Glutamatergic neuron (in vitro differentiated cells): Measurements from ENCODE around the gene ABLIM1. TPM values are rescaled to one million over a fixed set of nuclear protein-coding genes. Genes with fewer than 3 reads are reported as not detected.

ENCODE experiments used
- DNase-seq: peaks from one replicate; pipeline ENCODE4 v3.0.0; 2022
- H3K27ac Mint-ChIP-seq: one replicate; pipeline ENCODE4 v1.8.0; 2020; ENCODE audit warnings: mild to moderate bottlenecking, mixed read lengths, inconsistent platforms; ENCODE audit not compliant: unreplicated experiment
- H3K27me3 Mint-ChIP-seq: one replicate; pipeline ENCODE4 v1.8.0; 2020; ENCODE audit warnings: mild to moderate bottlenecking, moderate library complexity, mixed read lengths, inconsistent platforms; ENCODE audit not compliant: unreplicated experiment
- H3K36me3 Mint-ChIP-seq: one replicate; pipeline ENCODE4 v1.8.0; 2020; ENCODE audit warnings: mild to moderate bottlenecking, mixed read lengths, inconsistent platforms; ENCODE audit not compliant: unreplicated experiment
- H3K4me1 Mint-ChIP-seq: one replicate; pipeline ENCODE4 v1.8.0; 2020; ENCODE audit warnings: mild to moderate bottlenecking, low read depth, mixed read lengths, inconsistent platforms; ENCODE audit not compliant: unreplicated experiment
- H3K4me3 Mint-ChIP-seq: one replicate; pipeline ENCODE4 v1.8.0; 2020; ENCODE audit warnings: mild to moderate bottlenecking, mixed read lengths, inconsistent platforms; ENCODE audit not compliant: unreplicated experiment
- H3K9me3 Mint-ChIP-seq: one replicate; pipeline ENCODE4 v1.8.0; 2020; ENCODE audit warnings: mild to moderate bottlenecking, moderate library complexity, mixed read lengths, inconsistent platforms; ENCODE audit not compliant: unreplicated experiment
- CTCF ChIP-seq: fragments of 200-600 bp; sonication (generic); IDR thresholded peaks from one replicate; pipeline ENCODE4 v1.5.0; 2021; ENCODE audit not compliant: partially characterized antibody, unreplicated experiment
- total RNA-seq: library from RNA; stranded (reverse); fragmentation: NEBNext Ultra II Directional; extraction: Animal tissue kit (Norgen Biotek cat#: 25700); gene quantifications from one replicate; pipeline ENCODE4 v1.2.1, GENCODE V29; 2021; ENCODE audit not compliant: unreplicated experiment

Gene ABLIM1
- total RNA-seq, 1 donor from 2014 or later = 25.7 TPM

- no peak overlapping the region for H3K27ac Mint-ChIP-seq
Measured at GRCh38 chr10:114576716-114577115, 81.4 kb downstream of the ABLIM1 start.

GRCh38 chr10:114576132-114576487 lies 82.0 kb downstream of the ABLIM1 start:
- H3K4me1 Mint-ChIP-seq = no peaks in the 10 kb centered on the region

More at GRCh38 chr10:114576716-114577115, 81.4 kb downstream of the ABLIM1 start:
- DNase-seq = no peak
- Mint-ChIP-seq H3K4me1 (no peaks in the 10 kb centered on the region), H3K4me3 (no peak overlapping the region), H3K36me3 (no peaks in the 10 kb centered on the region), H3K27me3 (no peaks in the 10 kb centered on the region), H3K9me3 (no peaks in the 10 kb centered on the region)
- no peak for TF ChIP-seq CTCF

DNA sequence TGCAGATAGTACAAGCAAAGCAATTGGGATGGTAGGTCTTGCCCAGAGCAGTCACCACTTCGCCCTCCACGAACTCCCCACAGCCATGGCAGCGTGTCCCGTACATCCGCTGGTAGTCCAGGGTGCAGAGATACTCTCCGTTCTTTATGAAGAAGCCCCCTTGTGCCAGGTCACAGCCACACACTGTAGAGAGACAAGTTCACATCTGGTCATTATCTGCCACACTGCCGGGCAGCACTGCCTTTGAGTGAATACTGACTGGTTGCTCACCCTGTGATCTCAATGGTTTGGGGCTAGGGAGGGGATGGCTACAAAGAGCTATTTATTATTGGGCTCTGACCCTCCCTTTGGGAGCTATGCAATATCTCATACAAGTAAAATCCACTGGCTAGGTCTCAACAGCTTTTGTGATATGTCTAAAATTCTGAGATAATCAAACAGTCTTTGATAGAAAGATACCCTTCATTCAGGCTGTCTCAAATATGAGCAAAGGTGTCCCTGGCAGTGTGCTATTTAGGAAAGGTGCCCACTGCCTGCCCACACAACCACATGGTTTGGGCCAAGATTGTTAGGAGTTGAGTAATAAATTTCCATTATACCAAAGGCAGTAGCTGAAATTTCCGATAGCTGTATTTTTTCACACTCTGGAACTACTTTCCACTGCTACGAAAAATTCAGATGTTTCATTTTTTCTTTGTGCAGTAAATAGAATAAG lies 82.5 kb downstream of the ABLIM1 start:
- Mint-ChIP-seq H3K4me1 (no peaks in the 10 kb centered on the region), H3K36me3 (no peaks in the 10 kb centered on the region), H3K27ac (no peak overlapping the region), H3K4me3 (no peak overlapping the region), H3K27me3 (peaks cover 3% of the 10 kb centered on the region), H3K9me3 (no peaks in the 10 kb centered on the region)
- no peak for TF ChIP-seq CTCF
- no peak for DNase-seq

More at GRCh38 chr10:114576132-114576487, 82.0 kb downstream of the ABLIM1 start:
- H3K27ac Mint-ChIP-seq = no peak overlapping the region
- H3K4me3 Mint-ChIP-seq = no peak overlapping the region
- no peaks in the 10 kb centered on the region for H3K36me3 Mint-ChIP-seq
- TF ChIP-seq CTCF = no peak
- DNase-seq = no peak
- no peaks in the 10 kb centered on the region for H3K27me3 Mint-ChIP-seq
- no peaks in the 10 kb centered on the region for H3K9me3 Mint-ChIP-seq

GRCh38 chr10:114573330-114574045 lies 84.6 kb downstream of the ABLIM1 start:
- no peak overlapping the region for H3K27ac Mint-ChIP-seq
- no peaks in the 10 kb centered on the region for H3K4me1 Mint-ChIP-seq
- H3K27me3 Mint-ChIP-seq = peaks cover 3% of the 10 kb centered on the region
- no peaks in the 10 kb centered on the region for H3K9me3 Mint-ChIP-seq
- H3K4me3 Mint-ChIP-seq = no peak overlapping the region
- H3K36me3 Mint-ChIP-seq = no peaks in the 10 kb centered on the region
- no peak for TF ChIP-seq CTCF
- no peak for DNase-seq
